ENCODE data around the gene HECTD4. TPM values are rescaled to one million over a fixed set of nuclear protein-coding genes. Genes with fewer than 3 reads are reported as not detected.
A peak's percentile ranks its signal among the peaks of the same experiment; 100 is the strongest.

HECTD4 gene
- total RNA-seq, 2 donors from 2014 or later: 30.8 to 33.1 TPM

DNA sequence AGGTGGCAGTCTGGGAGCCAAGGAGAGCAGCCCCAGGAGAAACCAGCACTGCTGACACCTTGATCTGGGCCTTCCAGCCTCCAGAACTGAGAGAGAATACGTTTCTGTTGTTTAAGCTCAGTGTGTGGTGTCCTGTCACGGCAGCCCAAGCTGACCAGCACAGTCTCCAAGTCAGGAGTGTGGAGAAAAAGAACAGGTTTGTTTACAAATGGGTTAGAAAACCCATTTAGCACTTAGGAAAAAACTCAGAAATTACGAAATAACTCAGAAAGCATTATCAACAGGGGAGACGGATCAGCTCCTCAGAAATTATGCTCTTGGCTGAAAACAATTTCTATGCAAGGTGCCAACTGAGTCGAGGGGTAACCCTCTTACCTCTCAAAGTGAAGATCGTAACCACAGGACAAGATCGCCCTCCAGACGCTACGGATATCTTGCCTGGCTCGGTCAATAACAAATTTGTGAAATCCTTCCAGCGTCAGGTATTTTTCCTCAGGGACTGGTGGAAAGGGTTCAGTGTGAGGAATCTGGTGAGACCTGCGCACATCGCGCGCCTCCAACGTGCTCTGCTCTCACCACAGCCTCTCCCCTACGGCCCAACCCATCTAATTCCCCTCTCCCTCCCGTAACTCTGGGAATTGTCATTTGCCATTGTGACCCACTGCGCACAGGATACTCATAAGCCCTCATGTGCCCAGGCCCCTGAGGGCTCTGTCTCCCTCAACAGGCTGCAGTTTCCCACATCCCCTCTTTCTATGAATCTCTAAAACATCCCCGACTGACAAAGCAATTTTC lies 206.7 kb downstream of the HECTD4 start:
- no peaks in the 10 kb centered on the region for H3K27me3 Mint-ChIP-seq
- no peak overlapping the region for H3K27ac Mint-ChIP-seq
- H3K9me3 Mint-ChIP-seq: no peaks in the 10 kb centered on the region
- no peaks in the 10 kb centered on the region for H3K4me1 Mint-ChIP-seq
- no peak overlapping the region for H3K4me3 Mint-ChIP-seq
- no peak for ATAC-seq (replicated peaks)
- H3K36me3 Mint-ChIP-seq (ENCODE audit: low read depth): peaks cover 50% of the 10 kb centered on the region

- Mint-ChIP-seq H3K4me3 (no peak overlapping the region), H3K27ac (no peak overlapping the region), H3K27me3 (no peaks in the 10 kb centered on the region), H3K36me3 (ENCODE audit: low read depth) (peaks cover 32% of the 10 kb centered on the region), H3K4me1 (peaks cover 6% of the 10 kb centered on the region), H3K9me3 (no peaks in the 10 kb centered on the region)
- no peak for ATAC-seq (replicated peaks)
Measured at GRCh38 chr12:112172556-112173324, 209.5 kb downstream of the HECTD4 start.

GRCh38 chr12:112170971-112171596 lies 211.1 kb downstream of the HECTD4 start:
- Mint-ChIP-seq H3K9me3 (no peaks in the 10 kb centered on the region), H3K36me3 (ENCODE audit: low read depth) (peaks cover 20% of the 10 kb centered on the region), H3K27ac (no peak overlapping the region), H3K27me3 (no peaks in the 10 kb centered on the region), H3K4me3 (no peak overlapping the region), H3K4me1 (peaks cover 6% of the 10 kb centered on the region)
- ATAC-seq (replicated peaks): no peak

- peak overlapping the region; percentile 62 for H3K27ac Mint-ChIP-seq
- no peaks in the 10 kb centered on the region for H3K27me3 Mint-ChIP-seq
- no peak overlapping the region for H3K4me3 Mint-ChIP-seq
- peaks cover 6% of the 10 kb centered on the region for H3K4me1 Mint-ChIP-seq
- no peaks in the 10 kb centered on the region for H3K9me3 Mint-ChIP-seq
- ATAC-seq (replicated peaks): peak; percentile 42
- H3K36me3 Mint-ChIP-seq (ENCODE audit: low read depth): peaks cover 13% of the 10 kb centered on the region
Measured at GRCh38 chr12:112170376-112170775, 211.9 kb downstream of the HECTD4 start.

- peaks cover 9% of the 10 kb centered on the region for H3K36me3 Mint-ChIP-seq (ENCODE audit: low read depth)
- ATAC-seq (replicated peaks): no peak
- H3K9me3 Mint-ChIP-seq: no peaks in the 10 kb centered on the region
- no peak overlapping the region for H3K4me3 Mint-ChIP-seq
- peaks cover 6% of the 10 kb centered on the region for H3K4me1 Mint-ChIP-seq
- H3K27me3 Mint-ChIP-seq: no peaks in the 10 kb centered on the region
- H3K27ac Mint-ChIP-seq: peak overlapping the region; percentile 62
Measured at GRCh38 chr12:112169966-112170365, 212.3 kb downstream of the HECTD4 start.

GRCh38 chr12:112169161-112169872 lies 212.9 kb downstream of the HECTD4 start:
- no peak for ATAC-seq (replicated peaks)
- peak overlapping the region; percentile 62 for H3K27ac Mint-ChIP-seq
- H3K4me1 Mint-ChIP-seq: peaks cover 6% of the 10 kb centered on the region
- H3K4me3 Mint-ChIP-seq: no peak overlapping the region
- peaks cover 5% of the 10 kb centered on the region for H3K36me3 Mint-ChIP-seq (ENCODE audit: low read depth)
- no peaks in the 10 kb centered on the region for H3K27me3 Mint-ChIP-seq
- H3K9me3 Mint-ChIP-seq: no peaks in the 10 kb centered on the region

DNA sequence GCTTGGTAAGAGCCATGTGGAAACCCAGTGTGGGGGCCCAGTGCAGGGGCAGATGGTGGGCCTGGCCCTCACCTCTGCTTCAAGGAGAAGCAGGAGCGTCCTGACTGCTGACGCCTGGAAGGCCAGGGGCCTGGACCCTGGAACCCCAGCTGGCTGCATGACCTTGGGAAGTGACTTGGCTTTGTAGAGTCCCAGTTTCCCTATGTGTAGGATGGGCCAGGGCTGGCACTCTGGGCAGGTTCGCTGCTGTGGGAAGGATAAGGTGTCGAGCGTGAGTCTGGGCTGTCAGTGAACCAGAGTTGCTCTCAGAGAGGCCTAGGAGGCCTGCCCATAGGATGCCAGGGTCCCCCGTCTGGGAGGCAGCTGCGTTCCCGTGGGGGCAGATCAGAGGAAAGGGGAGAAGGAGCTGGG lies 213.7 kb downstream of the HECTD4 start:
- H3K27me3 Mint-ChIP-seq: no peaks in the 10 kb centered on the region
- H3K4me1 Mint-ChIP-seq: peaks cover 6% of the 10 kb centered on the region
- H3K27ac Mint-ChIP-seq: peak overlapping the region; percentile 54
- H3K36me3 Mint-ChIP-seq (ENCODE audit: low read depth): peaks cover 5% of the 10 kb centered on the region
- ATAC-seq (replicated peaks): no peak
- H3K9me3 Mint-ChIP-seq: no peaks in the 10 kb centered on the region
- H3K4me3 Mint-ChIP-seq: no peak overlapping the region

DNA sequence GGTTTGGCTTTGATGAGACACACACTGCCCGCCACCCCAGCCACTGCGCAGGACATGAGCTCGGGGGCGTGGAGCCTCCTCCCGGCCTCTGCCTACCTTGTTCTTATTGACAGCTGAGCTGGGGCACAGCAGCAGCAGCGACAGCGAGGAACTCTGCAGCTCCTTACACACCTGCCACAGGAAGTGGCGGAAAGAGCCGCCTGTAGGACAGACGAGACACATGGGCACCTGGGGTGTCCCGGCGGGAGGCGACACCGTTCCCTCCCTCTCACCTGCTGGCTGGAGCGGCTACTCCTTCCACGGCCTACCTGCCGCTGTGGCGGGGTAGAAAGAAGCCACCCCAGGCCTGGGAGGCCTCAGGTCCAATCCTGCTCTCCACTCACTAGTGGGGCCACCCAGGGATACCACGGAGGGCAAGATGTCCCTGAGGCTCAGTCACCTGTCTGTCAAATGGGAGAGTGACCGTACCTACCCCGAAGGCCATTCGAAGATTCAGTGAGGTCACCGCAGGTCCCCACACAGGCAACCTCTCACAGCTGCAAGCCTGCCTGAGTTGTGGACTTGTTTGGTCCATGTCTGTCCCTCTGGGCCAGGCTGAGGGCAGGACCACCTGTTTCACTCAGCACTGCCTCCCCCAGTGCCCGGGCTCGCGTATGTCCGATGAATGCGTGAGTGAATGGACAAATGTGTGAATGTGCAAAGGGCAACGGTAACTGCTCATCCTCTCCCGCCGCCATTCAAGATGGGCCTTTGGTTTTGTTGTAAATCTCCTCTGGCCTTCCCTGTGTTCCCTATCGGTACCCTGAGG lies 214.3 kb downstream of the HECTD4 start:
- ATAC-seq (replicated peaks): no peak
- Mint-ChIP-seq H3K4me1 (peaks cover 6% of the 10 kb centered on the region), H3K36me3 (ENCODE audit: low read depth) (peaks cover 8% of the 10 kb centered on the region), H3K27me3 (no peaks in the 10 kb centered on the region), H3K4me3 (no peak overlapping the region), H3K27ac (peak overlapping the region; percentile 54), H3K9me3 (no peaks in the 10 kb centered on the region)

GRCh38 chr12:112167031-112167461 lies 215.2 kb downstream of the HECTD4 start:
- no peak for ATAC-seq (replicated peaks)
- Mint-ChIP-seq H3K4me1 (peaks cover 6% of the 10 kb centered on the region), H3K4me3 (no peak overlapping the region), H3K27me3 (no peaks in the 10 kb centered on the region), H3K27ac (no peak overlapping the region), H3K9me3 (no peaks in the 10 kb centered on the region), H3K36me3 (ENCODE audit: low read depth) (peaks cover 12% of the 10 kb centered on the region)

- Mint-ChIP-seq H3K4me3 (no peak overlapping the region), H3K27ac (no peak overlapping the region), H3K4me1 (peaks cover 6% of the 10 kb centered on the region), H3K36me3 (ENCODE audit: low read depth) (peaks cover 19% of the 10 kb centered on the region), H3K9me3 (no peaks in the 10 kb centered on the region), H3K27me3 (no peaks in the 10 kb centered on the region)
- no peak for ATAC-seq (replicated peaks)
Measured at GRCh38 chr12:112166051-112167015, 215.9 kb downstream of the HECTD4 start.

GRCh38 chr12:112165624-112166023 lies 216.6 kb downstream of the HECTD4 start:
- Mint-ChIP-seq H3K4me1 (peaks cover 6% of the 10 kb centered on the region), H3K27me3 (no peaks in the 10 kb centered on the region), H3K9me3 (no peaks in the 10 kb centered on the region), H3K36me3 (ENCODE audit: low read depth) (peaks cover 26% of the 10 kb centered on the region), H3K4me3 (no peak overlapping the region), H3K27ac (no peak overlapping the region)
- ATAC-seq (replicated peaks): no peak

DNA sequence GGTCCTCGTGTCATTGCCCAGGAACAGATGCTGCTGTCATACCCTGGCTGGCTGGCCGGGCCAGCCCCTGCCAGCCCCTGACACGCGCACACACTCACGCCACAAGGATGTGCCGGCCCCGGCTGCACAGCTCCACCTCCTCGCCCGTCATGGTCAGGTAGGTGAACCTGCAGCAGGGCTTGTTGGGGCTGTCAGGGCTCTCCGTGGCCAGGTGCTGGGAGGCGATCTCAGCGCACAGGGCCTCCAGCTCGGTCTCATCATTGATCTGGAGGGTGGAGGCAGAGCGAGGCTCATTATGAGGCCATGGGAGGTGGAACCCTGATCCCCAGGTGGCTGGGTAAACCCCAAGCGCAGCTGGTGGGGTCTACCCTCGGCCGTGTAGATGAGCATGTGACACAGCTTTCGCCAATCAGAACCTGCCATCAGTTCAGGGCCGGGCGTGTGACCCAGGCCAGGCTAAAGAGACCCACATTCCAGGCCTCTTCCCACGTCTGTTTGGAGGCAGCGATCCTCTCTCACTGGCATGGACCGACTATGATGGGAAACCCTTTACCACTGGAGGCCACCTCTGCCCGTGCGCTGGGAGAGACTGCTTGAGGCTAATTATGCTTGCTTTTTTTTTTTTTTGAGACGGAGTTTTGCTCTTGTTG lies 218.1 kb downstream of the HECTD4 start:
- H3K36me3 Mint-ChIP-seq (ENCODE audit: low read depth): peaks cover 41% of the 10 kb centered on the region
- H3K4me3 Mint-ChIP-seq: no peak overlapping the region
- no peaks in the 10 kb centered on the region for H3K9me3 Mint-ChIP-seq

More for the DNA sequence above, 218.1 kb downstream of the HECTD4 start:
- no peaks in the 10 kb centered on the region for H3K27me3 Mint-ChIP-seq
- no peak overlapping the region for H3K27ac Mint-ChIP-seq
- H3K4me1 Mint-ChIP-seq: no peaks in the 10 kb centered on the region
- no peak for ATAC-seq (replicated peaks)
